ENCODE data around the gene ARHGEF17. TPM values are rescaled to one million over a fixed set of nuclear protein-coding genes. Genes with fewer than 3 reads are reported as not detected.

ARHGEF17 gene
- total and polyA plus RNA-seq, 2 donors (not counting 1 experiment from before 2014, with no cell fraction given) = 42.8 to 43.1 TPM

DNA sequence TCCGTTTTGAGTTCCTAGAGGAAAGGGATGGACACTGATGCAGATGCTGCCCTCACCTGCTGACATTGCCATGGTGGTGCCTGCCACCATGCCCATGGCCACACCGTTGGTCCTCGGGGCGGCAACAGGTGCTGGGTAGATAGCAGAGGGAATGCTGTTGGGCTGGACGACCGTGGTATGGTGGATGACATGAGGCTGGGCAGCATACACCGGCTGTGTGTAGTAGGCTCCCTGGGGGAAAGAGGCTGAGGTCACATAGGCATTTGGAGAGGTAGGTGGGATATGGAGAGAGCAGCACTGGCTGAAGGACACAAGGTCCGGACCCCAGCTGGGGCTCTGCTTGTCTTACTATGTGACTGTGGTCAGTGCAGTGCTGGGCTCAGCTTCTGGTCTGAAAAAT is 101.4 kb downstream of the ARHGEF17 start:
- H3K36me3 ChIP-seq (ENCODE audit: control insufficient read depth, insufficient read depth, low read length) = peaks cover 6% of the 10 kb centered on the region
- H3K9me3 ChIP-seq (ENCODE audit: control insufficient read depth, insufficient read depth, low read depth, low read length) = no peaks in the 10 kb centered on the region
- H4K20me1 ChIP-seq (ENCODE audit: control insufficient read depth, extremely low read depth, insufficient read depth, low read length) = no peaks in the 10 kb centered on the region
- TF ChIP-seq EZH2 (IDR thresholded peaks at IDR 0.05; ENCODE audit: low read length, missing control alignments) (no peak), CTCF (conservative IDR thresholded peaks at IDR 0.05 in 1 of 2, IDR thresholded peaks at IDR 0.05 in 1 of 2; ENCODE audit: low read depth in 1 of 2, low read length in 2 of 2) (no peak)
- no peak overlapping the region for H2AFZ ChIP-seq (ENCODE audit: low read length)
- H3K4me1 ChIP-seq (ENCODE audit: control insufficient read depth, extremely low read depth, insufficient read depth, low read length) = peaks cover 2% of the 10 kb centered on the region
- H3K27ac ChIP-seq (ENCODE audit: insufficient read depth, low read length) = no peak overlapping the region
- H3K27me3 ChIP-seq (ENCODE audit: control insufficient read depth, insufficient read depth, low read length) = no peaks in the 10 kb centered on the region
- no peak for DNase-seq (ENCODE audit: low read depth in 2 of 2)
- no peak overlapping the region for H3K4me3 ChIP-seq (replicated peaks in 1 of 4; ENCODE audit: control extremely low read depth in 1 of 4, insufficient read depth in 1 of 4, low read depth in 3 of 4, low read length in 4 of 4)
- H3K4me2 ChIP-seq (ENCODE audit: extremely low read depth, insufficient read depth, low read length) = no peak overlapping the region
- H3K9ac ChIP-seq (ENCODE audit: insufficient read depth, low read length) = no peak overlapping the region
- H3K79me2 ChIP-seq (ENCODE audit: control insufficient read depth, insufficient read depth, low read length) = no peaks in the 10 kb centered on the region

- H2AFZ ChIP-seq (ENCODE audit: low read length) = no peak overlapping the region
- no peaks in the 10 kb centered on the region for H4K20me1 ChIP-seq (ENCODE audit: control insufficient read depth, extremely low read depth, insufficient read depth, low read length)
- H3K9ac ChIP-seq (ENCODE audit: insufficient read depth, low read length) = no peak overlapping the region
- peaks cover 4% of the 10 kb centered on the region for H3K36me3 ChIP-seq (ENCODE audit: control insufficient read depth, insufficient read depth, low read length)
- no peaks in the 10 kb centered on the region for H3K9me3 ChIP-seq (ENCODE audit: control insufficient read depth, insufficient read depth, low read depth, low read length)
- no peak for TF ChIP-seq CTCF (conservative IDR thresholded peaks at IDR 0.05 in 1 of 2, IDR thresholded peaks at IDR 0.05 in 1 of 2; ENCODE audit: low read depth in 1 of 2, low read length in 2 of 2)
- no peak for TF ChIP-seq EZH2 (IDR thresholded peaks at IDR 0.05; ENCODE audit: low read length, missing control alignments)
- peaks cover 5% of the 10 kb centered on the region for H3K4me1 ChIP-seq (ENCODE audit: control insufficient read depth, extremely low read depth, insufficient read depth, low read length)
- no peak for DNase-seq (ENCODE audit: low read depth in 2 of 2)
- no peaks in the 10 kb centered on the region for H3K79me2 ChIP-seq (ENCODE audit: control insufficient read depth, insufficient read depth, low read length)
- H3K27ac ChIP-seq (ENCODE audit: insufficient read depth, low read length) = no peak overlapping the region
- H3K27me3 ChIP-seq (ENCODE audit: control insufficient read depth, insufficient read depth, low read length) = no peaks in the 10 kb centered on the region
- H3K4me2 ChIP-seq (ENCODE audit: extremely low read depth, insufficient read depth, low read length) = no peak overlapping the region
- no peak overlapping the region for H3K4me3 ChIP-seq (replicated peaks in 1 of 4; ENCODE audit: control extremely low read depth in 1 of 4, insufficient read depth in 1 of 4, low read depth in 3 of 4, low read length in 4 of 4)
Observed at GRCh38 chr11:73410627-73411026, 102.6 kb downstream of the ARHGEF17 start.

- H3K4me2 ChIP-seq (ENCODE audit: extremely low read depth, insufficient read depth, low read length) = no peak overlapping the region
- H2AFZ ChIP-seq (ENCODE audit: low read length) = no peak overlapping the region
- no peak overlapping the region for H3K4me3 ChIP-seq (replicated peaks in 1 of 4; ENCODE audit: control extremely low read depth in 1 of 4, insufficient read depth in 1 of 4, low read depth in 3 of 4, low read length in 4 of 4)
- no peak for TF ChIP-seq EZH2 (IDR thresholded peaks at IDR 0.05; ENCODE audit: low read length, missing control alignments)
- TF ChIP-seq CTCF (conservative IDR thresholded peaks at IDR 0.05 in 1 of 2, IDR thresholded peaks at IDR 0.05 in 1 of 2; ENCODE audit: low read depth in 1 of 2, low read length in 2 of 2) = no peak
- H3K4me1 ChIP-seq (ENCODE audit: control insufficient read depth, extremely low read depth, insufficient read depth, low read length) = peaks cover 8% of the 10 kb centered on the region
- H3K36me3 ChIP-seq (ENCODE audit: control insufficient read depth, insufficient read depth, low read length) = peaks cover 4% of the 10 kb centered on the region
- no peaks in the 10 kb centered on the region for H4K20me1 ChIP-seq (ENCODE audit: control insufficient read depth, extremely low read depth, insufficient read depth, low read length)
- H3K9me3 ChIP-seq (ENCODE audit: control insufficient read depth, insufficient read depth, low read depth, low read length) = no peaks in the 10 kb centered on the region
- DNase-seq (ENCODE audit: low read depth in 2 of 2) = no peak
- H3K9ac ChIP-seq (ENCODE audit: insufficient read depth, low read length) = no peak overlapping the region
- no peaks in the 10 kb centered on the region for H3K79me2 ChIP-seq (ENCODE audit: control insufficient read depth, insufficient read depth, low read length)
- no peaks in the 10 kb centered on the region for H3K27me3 ChIP-seq (ENCODE audit: control insufficient read depth, insufficient read depth, low read length)
- H3K27ac ChIP-seq (ENCODE audit: insufficient read depth, low read length) = no peak overlapping the region
Observed at GRCh38 chr11:73411031-73411430, 103.0 kb downstream of the ARHGEF17 start.
